BJ (cell line): ENCODE measurements around the gene ELAVL2. TPM values are rescaled to one million over a fixed set of nuclear protein-coding genes. Genes with fewer than 3 reads are reported as not detected.

ENCODE experiments used
- CTCF ChIA-PET: fragments of 350-600 bp; formaldehyde crosslinking; extraction: SDS; loops from one replicate; lab custom pipeline; 2021; ENCODE audit warnings: antibody characterized with exemption, inconsistent platforms; lab: Yijun Ruan, JAX
- POLR2A ChIA-PET: fragments of 300-600 bp; sonication (Branson Sonifier 250); formaldehyde crosslinking; extraction: SDS; loops from one replicate; lab custom pipeline; 2021; ENCODE audit warnings: antibody characterized with exemption; lab: Charles Lee
- DNase-seq: peaks from one replicate; pipeline ENCODE4 v3.0.0-alpha.2; 2011; ENCODE audit warnings: low read depth
- H3K27me3 ChIP-seq: 2 replicates; pipeline ENCODE4 v1.6.0; 2011; ENCODE audit warnings: low read length; ENCODE audit not compliant: control insufficient read depth, insufficient read depth
- H3K36me3 ChIP-seq: 2 replicates; pipeline ENCODE4 v1.5.1; 2011; ENCODE audit warnings: low read length; ENCODE audit not compliant: control insufficient read depth, insufficient read depth
- H3K4me3 ChIP-seq: 2 replicates; pipeline ENCODE4 v1.5.1; 2011; ENCODE audit warnings: low read depth, mild to moderate bottlenecking, control low read depth, low read length
- CTCF ChIP-seq: IDR thresholded peaks from 2 replicates; pipeline ENCODE4 v1.5.1; 2011; ENCODE audit warnings: low read depth, mild to moderate bottlenecking, control low read depth, inconsistent platforms, low read length, moderate library complexity; ENCODE audit not compliant: insufficient read depth
- polyA plus RNA-seq: library from polyadenylated mRNA; depleted of rRNA; stranded (reverse); fragments of >200 nt; gene quantifications from 2 replicates; pipeline ENCODE4 v1.2.3, GENCODE V29; 2011

Gene ELAVL2
- polyA plus RNA-seq, 1 experiment, result 0.04 TPM

DNA sequence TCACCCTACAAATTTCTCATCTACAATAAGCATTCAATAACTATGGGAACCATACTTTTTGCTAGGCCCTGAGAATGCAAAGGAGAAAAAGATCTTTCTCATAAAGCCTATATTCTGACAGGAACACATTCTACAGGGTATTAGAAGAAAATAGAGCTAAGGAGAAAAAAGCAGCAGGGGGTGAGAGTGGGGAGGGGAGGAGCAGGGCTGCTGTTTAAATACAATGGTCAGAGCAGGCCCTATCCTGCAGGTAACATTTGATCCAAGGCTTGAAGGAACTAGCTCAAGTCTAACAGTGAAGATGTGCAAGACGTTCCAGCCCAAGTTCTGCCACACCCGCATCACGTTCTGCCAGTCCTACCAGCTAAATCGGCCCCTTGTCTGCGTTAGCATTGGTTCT is 89.7 kb downstream of the ELAVL2 start:
- ChIA-PET POLR2A (no interaction called here), CTCF (no interaction called here)
- Histone ChIP-seq H3K36me3 (no peaks in the 10 kb centered on the region), H3K27me3 (no peaks in the 10 kb centered on the region), H3K4me3 (no peak overlapping the region)
- no peak for TF ChIP-seq CTCF
- no peak for DNase-seq

DNA sequence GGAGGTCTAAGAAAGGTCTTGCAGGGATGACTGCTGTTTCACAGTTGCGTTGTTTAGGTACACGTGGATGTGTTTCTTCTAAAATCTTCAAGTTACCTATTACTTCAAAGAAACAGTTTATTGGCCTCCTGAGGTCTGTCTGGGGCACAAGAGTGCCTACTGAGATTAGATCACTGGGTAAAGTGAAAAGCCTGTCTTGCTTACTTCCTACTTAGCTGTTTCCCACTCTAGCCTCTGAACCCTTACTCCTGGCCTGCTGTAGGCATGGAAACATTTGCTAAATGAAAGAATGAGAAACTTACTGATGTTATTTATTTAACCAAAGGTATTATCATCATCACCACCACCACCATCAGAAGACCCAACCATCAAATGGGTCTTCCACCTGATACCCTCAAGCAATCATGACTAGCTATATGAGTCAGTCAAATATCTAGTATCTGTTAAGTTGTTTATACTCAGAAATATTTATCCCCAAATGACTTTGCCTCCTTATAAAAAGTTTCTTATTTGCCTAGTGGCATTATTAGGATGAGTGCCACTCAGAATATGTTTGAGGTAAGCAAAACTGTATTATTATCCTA is 92.5 kb downstream of the ELAVL2 start:
- Histone ChIP-seq H3K4me3 (no peak overlapping the region), H3K36me3 (no peaks in the 10 kb centered on the region), H3K27me3 (no peaks in the 10 kb centered on the region)
- DNase-seq, result no peak
- ChIA-PET CTCF (no interaction called here), POLR2A (no interaction called here)
- no peak for TF ChIP-seq CTCF

- TF ChIP-seq CTCF, result no peak
- Histone ChIP-seq H3K4me3 (no peak overlapping the region), H3K27me3 (no peaks in the 10 kb centered on the region), H3K36me3 (no peaks in the 10 kb centered on the region)
- CTCF ChIA-PET, result no interaction called here
- DNase-seq, result no peak
- POLR2A ChIA-PET, result no interaction called here
Observed at GRCh38 chr9:23731353-23731752, 94.7 kb downstream of the ELAVL2 start.

- ChIA-PET CTCF (no interaction called here), POLR2A (no interaction called here)
- DNase-seq, result no peak
- Histone ChIP-seq H3K36me3 (no peaks in the 10 kb centered on the region), H3K4me3 (no peak overlapping the region), H3K27me3 (no peaks in the 10 kb centered on the region)
- no peak for TF ChIP-seq CTCF
Observed at GRCh38 chr9:23730364-23730763, 95.7 kb downstream of the ELAVL2 start.

DNA sequence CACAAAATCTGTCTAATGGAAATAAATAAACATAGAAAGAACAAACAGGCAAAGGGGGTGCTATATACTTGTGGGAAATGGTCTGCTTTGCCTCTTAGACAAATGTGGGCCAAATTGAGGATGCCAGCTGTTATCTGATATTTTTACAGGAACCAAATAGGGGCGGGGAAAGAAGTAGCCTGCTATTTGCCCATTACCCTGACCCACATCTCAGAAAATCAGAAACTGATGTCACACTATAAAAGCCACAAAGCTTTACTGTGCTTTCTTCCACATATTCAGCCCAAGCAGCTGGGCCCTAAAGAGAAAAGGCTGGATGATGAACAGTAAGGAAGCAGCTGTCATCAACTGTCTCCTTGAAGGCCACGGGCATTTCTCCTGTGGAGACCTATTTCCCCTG is 97.3 kb downstream of the ELAVL2 start:
- no peak for TF ChIP-seq CTCF
- DNase-seq, result no peak
- H3K27me3 ChIP-seq, result no peaks in the 10 kb centered on the region
- H3K36me3 ChIP-seq, result no peaks in the 10 kb centered on the region
- ChIA-PET CTCF (no interaction called here), POLR2A (no interaction called here)
- H3K4me3 ChIP-seq, result no peak overlapping the region
